Measurements from ENCODE around the gene GRK5.
"Not testable (repeated sequence)": the region's sequence is repeated elsewhere in the genome, so short reads cannot be mapped to it uniquely, and the experiment has no call there.

GRK5 gene

DNA sequence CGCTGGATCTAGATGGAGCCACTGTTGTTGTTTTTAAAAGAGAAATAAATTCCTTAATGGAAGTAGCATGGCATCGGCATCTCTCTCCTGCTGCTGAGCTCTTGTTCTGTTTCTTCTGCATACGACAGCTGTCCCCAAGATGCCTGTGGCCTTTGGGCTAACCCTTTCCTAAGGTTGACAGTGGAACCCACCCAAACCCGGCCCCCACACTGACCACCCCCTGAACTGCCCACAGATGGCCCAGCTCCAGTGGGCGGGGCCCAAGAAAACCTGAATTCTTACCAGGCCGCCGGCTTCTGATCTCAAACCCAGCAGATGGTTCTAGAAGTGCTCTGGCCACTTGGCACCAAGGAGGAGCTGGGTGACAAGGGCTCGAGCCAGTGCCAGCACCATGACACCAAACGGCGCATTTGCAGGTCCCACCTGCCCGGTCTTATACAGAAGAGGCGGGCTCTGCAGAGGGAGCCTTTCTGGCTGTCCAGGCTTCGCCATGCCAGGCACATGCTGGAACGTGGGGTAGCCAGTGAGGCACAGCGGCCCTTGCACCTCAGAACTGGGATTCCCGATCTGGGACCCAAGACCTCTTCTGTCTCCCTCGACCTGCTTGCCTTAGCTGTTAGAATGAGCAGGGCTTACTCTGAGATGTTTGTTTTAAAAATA is 252.4 kb downstream of the GRK5 start:
- DNase-seq (ENCODE audit: low read depth), result no peak

DNA sequence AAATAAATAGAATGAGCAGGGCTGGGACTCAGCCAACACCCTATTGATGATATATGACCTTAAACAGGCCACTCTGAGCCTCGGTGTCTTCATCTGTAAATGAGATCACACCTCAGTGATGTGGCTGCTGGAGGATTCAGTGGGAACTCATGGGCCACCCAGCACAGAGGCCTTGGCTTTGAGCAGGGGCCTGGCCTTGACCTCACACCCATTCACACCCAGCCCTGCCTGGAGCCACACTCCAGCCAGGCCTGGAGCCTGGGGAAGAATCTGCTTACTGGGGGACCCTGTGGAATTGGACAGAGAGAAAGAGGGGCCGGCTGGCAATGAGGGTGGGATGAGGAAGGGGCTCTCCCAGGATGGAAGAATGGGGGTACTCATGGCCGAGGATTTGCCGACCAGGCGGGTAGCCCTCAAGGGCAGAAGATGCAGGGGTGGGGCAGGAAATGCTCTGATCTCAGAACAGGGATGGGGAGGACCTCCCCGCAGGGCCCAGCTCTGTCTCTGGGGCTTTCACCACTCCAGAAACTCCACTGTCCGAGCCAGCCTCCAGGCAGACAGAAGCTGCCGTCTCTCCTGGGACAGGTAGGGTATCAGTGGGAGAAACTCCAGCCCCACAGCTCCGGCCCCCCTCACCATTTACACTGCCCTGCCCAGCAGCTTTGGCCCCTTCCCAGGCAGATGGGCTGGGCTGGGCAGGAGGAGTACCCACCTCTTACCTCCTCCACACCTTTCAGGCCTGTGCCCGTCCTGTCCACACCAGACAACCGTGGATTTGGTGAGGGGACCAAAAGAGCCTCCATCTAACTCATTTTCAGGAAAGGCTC is 253.2 kb downstream of the GRK5 start:
- no peak for DNase-seq (ENCODE audit: low read depth)

GRCh38 chr10:119461380-119461779 is 254.0 kb downstream of the GRK5 start:
- DNase-seq (ENCODE audit: low read depth), result no peak

DNA sequence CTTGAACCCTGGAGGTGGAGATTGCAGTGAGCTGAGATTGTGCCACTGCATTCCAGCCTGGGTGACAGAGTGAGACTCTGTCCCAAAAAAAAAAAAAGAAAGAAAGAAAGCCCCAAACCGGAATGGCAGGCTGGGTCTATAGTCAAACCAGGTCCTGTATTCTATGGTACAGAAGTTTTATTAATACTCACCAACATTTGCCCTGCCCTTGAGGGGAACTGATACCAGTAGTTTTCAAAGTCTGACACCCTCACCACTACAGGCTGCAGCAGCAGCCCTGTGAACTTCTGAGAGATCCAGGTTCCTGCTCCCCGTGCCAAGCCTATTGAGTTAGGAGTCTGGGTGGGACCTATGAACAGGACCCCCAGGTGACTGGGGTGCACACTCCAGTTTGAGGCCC is 254.6 kb downstream of the GRK5 start:
- DNase-seq (ENCODE audit: low read depth), result no peak

GRCh38 chr10:119462773-119463172 is 255.4 kb downstream of the GRK5 start:
- no peak for DNase-seq (ENCODE audit: low read depth)

GRCh38 chr10:119463195-119463594 is 255.8 kb downstream of the GRK5 start:
- DNase-seq (ENCODE audit: low read depth), result not testable (repeated sequence)

DNA sequence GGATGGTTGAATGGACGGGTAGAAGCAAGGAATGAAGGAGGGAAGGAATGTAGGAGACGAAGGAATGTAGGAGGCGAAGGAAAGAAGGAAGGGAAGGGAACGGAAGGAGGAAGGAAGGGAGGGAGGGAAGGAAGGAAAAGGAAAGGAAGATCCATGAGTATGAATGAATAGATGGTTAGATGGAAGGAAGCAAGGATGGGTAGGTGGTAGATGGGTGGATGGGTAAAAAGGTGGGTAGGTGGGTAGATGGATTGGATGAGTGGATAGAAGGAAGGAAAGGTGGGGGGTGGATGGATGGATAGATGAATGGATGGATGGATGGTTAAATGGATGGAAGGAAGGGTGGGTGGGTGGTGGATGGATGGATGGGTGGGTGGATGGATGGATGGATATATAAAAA is 257.7 kb downstream of the GRK5 start:
- DNase-seq (ENCODE audit: low read depth), result no peak

- DNase-seq (ENCODE audit: low read depth), result no peak
Observed at GRCh38 chr10:119466076-119466475, 258.7 kb downstream of the GRK5 start.

- peak; percentile 26 for DNase-seq (ENCODE audit: low read depth)
Observed at GRCh38 chr10:119466655-119467054, 259.3 kb downstream of the GRK5 start.

DNA sequence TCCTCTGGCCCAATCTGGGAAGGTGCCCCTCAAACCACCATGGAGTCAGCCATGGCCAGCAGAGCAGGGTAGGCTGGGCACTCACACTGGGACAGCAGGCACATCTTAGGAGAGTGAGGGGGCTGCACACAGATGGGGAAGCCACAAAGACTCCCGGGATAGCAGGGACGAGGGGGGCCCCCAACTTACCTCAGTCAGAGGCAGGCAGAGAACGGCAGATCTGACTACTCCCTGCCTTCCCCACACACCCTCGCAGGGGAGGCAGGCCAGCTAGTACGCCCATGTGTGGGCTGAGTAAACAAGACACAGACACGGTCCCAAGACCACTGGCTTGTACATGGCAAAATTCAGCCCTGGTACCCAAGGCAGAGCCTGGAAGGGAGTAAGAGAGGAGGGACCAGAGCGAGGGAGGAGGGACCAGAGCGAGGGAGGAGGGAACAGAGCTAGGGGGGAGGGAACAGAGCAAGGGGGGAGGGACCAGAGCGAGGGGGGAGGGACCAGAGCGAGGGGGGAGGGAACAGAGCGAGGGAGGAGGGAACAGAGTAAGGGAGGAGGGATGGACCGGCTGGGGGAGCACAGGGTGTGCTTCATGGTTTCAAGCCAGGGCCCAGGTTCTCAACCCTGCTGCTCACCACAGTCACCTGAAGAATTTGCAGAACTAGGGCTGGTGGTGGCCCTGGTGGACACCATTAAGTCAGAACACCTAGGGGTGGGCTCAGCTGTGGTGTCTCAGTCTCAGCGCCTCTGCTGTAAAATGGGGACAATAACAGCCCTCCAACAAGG is 261.4 kb downstream of the GRK5 start:
- DNase-seq (ENCODE audit: low read depth), result no peak

GRCh38 chr10:119469325-119469707 is 261.9 kb downstream of the GRK5 start:
- no peak for DNase-seq (ENCODE audit: low read depth)

DNA sequence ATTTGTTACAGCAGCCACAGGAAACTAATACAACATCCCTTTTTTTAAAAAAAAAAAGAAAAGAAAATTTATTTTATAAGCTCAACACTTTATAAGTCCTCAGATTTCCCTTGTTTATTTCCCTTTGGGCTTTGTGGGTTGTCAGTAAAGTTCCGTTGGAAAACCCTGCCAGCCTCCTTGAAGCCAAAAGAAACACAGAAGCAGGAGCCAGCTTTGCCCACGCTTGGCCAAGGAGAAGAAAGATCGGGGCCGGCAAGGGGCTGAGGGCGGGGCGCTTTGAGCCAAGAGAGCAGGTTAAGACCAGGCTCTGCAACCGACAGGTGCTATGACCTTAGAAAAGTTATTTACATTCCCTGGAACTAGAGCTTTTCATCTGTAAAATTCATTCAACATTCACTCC is 262.5 kb downstream of the GRK5 start:
- no peak for DNase-seq (ENCODE audit: low read depth)

- DNase-seq (ENCODE audit: low read depth), result no peak
Observed at GRCh38 chr10:119470920-119471702, 263.7 kb downstream of the GRK5 start.

- no peak for DNase-seq (ENCODE audit: low read depth)
Observed at GRCh38 chr10:119473771-119474170, 266.4 kb downstream of the GRK5 start.

DNA sequence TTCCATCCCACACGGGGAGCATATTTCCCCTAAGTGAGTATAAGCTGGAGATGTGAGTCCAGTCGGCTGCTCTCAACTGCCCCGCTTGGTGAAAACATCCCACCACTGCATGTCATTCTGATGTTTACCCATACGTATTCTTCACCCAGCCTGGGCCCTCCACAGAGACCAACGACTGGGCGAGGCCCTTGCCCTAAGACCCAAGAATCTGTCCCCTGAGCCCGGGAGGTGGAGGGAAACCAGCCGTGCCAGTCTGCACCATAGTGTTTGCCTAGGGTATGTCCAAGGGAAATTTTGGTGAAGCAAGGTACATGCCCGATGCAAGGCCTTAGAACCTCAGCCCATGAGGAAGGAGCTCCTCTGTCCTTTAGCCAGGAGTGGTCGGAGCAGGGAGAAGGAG is 267.2 kb downstream of the GRK5 start:
- DNase-seq (ENCODE audit: low read depth), result no peak

DNA sequence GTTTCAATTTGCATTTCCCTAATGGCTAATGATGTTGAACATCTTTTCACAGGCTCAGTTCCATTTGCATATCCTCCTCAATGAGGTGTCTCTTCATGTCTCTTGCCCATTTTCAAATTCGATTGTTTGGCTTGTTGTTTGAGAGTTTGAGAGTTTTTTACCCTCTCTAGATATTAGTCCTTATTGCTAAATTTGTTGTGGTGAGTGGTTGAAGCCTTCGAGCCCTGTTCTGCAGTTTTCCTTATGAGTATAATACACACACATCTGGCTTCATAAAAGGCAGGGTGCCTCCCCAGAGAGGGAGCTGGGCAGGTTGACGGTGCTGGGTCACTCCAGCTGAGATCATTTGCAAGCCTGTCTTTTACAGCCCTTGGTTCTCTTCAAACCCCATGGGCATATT is 270.1 kb downstream of the GRK5 start:
- no peak for DNase-seq (ENCODE audit: low read depth)

- DNase-seq (ENCODE audit: low read depth), result no peak
Observed at GRCh38 chr10:119478111-119478802, 270.9 kb downstream of the GRK5 start.

DNA sequence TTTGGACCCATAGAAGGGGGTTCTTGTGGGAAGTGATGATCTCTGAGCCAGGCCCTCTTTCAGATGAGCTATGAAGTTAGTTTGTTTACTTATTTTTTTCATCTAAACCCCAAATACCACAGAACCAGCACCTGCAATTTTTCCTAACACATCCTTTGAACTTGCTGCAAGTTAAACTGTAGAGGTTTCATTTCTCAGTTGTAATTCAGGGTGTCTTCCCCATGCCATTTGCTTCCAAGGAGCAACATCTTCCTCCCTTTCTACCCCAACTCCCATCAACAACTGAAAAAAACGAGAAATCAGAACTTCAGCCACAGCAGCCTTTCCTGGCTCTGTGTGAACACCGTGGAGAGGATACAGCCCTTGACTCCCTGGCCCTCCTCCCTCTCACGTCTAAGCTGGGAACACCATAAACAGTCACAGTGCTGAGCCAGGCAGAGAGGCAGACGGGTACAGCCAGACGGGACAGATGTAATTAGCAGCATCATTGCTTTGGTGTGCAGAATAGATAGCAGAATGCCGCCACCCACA is 271.5 kb downstream of the GRK5 start:
- no peak for DNase-seq (ENCODE audit: low read depth)

- no peak for DNase-seq (ENCODE audit: low read depth)
Observed at GRCh38 chr10:119479532-119479931, 272.2 kb downstream of the GRK5 start.

- DNase-seq (ENCODE audit: low read depth), result no peak
Observed at GRCh38 chr10:119480667-119481066, 273.3 kb downstream of the GRK5 start.

- DNase-seq (ENCODE audit: low read depth), result no peak
Observed at GRCh38 chr10:119481781-119482426, 274.5 kb downstream of the GRK5 start.
